Measurements from ENCODE around the gene FHL3.
A peak's percentile ranks its signal among the peaks of the same experiment; 100 is the strongest.

FHL3 gene

GRCh38 chr1:38005195-38006007, at the start of gene FHL3:
Gene FHL3 (minus strand): TSS chr1:38005514. CDS start chr1:37999412, 6,102 bp downstream.
- Mint-ChIP-seq H3K27ac (peak within 1 kb of the TSS; percentile 83), H3K4me1 (peaks cover 41% of the 10 kb centered on the region), H3K4me3 (peak within 1 kb of the TSS; percentile 75), H3K9me3 (no peaks in the 10 kb centered on the region), H3K27me3 (peaks cover 24% of the 10 kb centered on the region), H3K36me3 (no peaks in the 10 kb centered on the region)
- CTCF ChIA-PET: no interaction called here
- peak; percentile 67 for DNase-seq

GRCh38 chr1:38053416-38054091, 48.2 kb upstream of the FHL3 start:
- Mint-ChIP-seq H3K27me3 (peaks cover 59% of the 10 kb centered on the region), H3K27ac (no peak overlapping the region), H3K4me1 (no peaks in the 10 kb centered on the region), H3K4me3 (no peak overlapping the region), H3K36me3 (no peaks in the 10 kb centered on the region), H3K9me3 (no peaks in the 10 kb centered on the region)
- CTCF ChIA-PET: no interaction called here
- DNase-seq: no peak

- Mint-ChIP-seq H3K4me3 (no peak overlapping the region), H3K4me1 (no peaks in the 10 kb centered on the region), H3K36me3 (no peaks in the 10 kb centered on the region), H3K27me3 (peaks cover 63% of the 10 kb centered on the region), H3K9me3 (no peaks in the 10 kb centered on the region), H3K27ac (no peak overlapping the region)
- CTCF ChIA-PET: no interaction called here
- DNase-seq: no peak
Observed at GRCh38 chr1:38052750-38053415, 47.6 kb upstream of the FHL3 start.

GRCh38 chr1:38051079-38051543, 45.8 kb upstream of the FHL3 start:
- Mint-ChIP-seq H3K27ac (no peak overlapping the region), H3K36me3 (no peaks in the 10 kb centered on the region), H3K27me3 (peaks cover 81% of the 10 kb centered on the region), H3K9me3 (no peaks in the 10 kb centered on the region), H3K4me1 (no peaks in the 10 kb centered on the region), H3K4me3 (no peak overlapping the region)
- no peak for DNase-seq
- CTCF ChIA-PET: no interaction called here

- peaks cover 80% of the 10 kb centered on the region for H3K27me3 Mint-ChIP-seq
- no peak for DNase-seq
Observed at GRCh38 chr1:38050397-38051078, 45.2 kb upstream of the FHL3 start.

GRCh38 chr1:38047603-38048141, 42.4 kb upstream of the FHL3 start:
- Mint-ChIP-seq H3K4me3 (peak overlapping the region; percentile 69), H3K4me1 (peaks cover 9% of the 10 kb centered on the region), H3K27ac (no peak overlapping the region), H3K27me3 (peaks cover 85% of the 10 kb centered on the region), H3K36me3 (no peaks in the 10 kb centered on the region), H3K9me3 (no peaks in the 10 kb centered on the region)
- CTCF ChIA-PET: interaction anchor here (1.2 kb wide), 1 partner anchor 24 kb away, joined by 3 read pairs; no protein-coding TSS in a partner anchor
- DNase-seq: no peak

More at GRCh38 chr1:38050397-38051078, 45.2 kb upstream of the FHL3 start:
- Mint-ChIP-seq H3K4me1 (peaks cover 1% of the 10 kb centered on the region), H3K9me3 (no peaks in the 10 kb centered on the region), H3K4me3 (no peak overlapping the region), H3K36me3 (no peaks in the 10 kb centered on the region), H3K27ac (no peak overlapping the region)
- CTCF ChIA-PET: no interaction called here

GRCh38 chr1:38046884-38047602, 41.7 kb upstream of the FHL3 start:
- Mint-ChIP-seq H3K4me3 (peak overlapping the region; percentile 69), H3K36me3 (no peaks in the 10 kb centered on the region), H3K27ac (no peak overlapping the region), H3K27me3 (peaks cover 90% of the 10 kb centered on the region), H3K4me1 (peaks cover 9% of the 10 kb centered on the region), H3K9me3 (no peaks in the 10 kb centered on the region)
- peak; percentile 83 for DNase-seq
- CTCF ChIA-PET: interaction anchor here (1.2 kb wide), 1 partner anchor 25 kb away, joined by 3 read pairs; no protein-coding TSS in a partner anchor

- H3K9me3 Mint-ChIP-seq: no peaks in the 10 kb centered on the region
- H3K27me3 Mint-ChIP-seq: peaks cover 90% of the 10 kb centered on the region
Observed at GRCh38 chr1:38046333-38046883, 41.1 kb upstream of the FHL3 start, which contains the start of gene POU3F1. Gene POU3F1 (minus strand): TSS chr1:38046793. CDS start chr1:38046743, 50 bp downstream.

GRCh38 chr1:38045401-38046332, 40.4 kb upstream of the FHL3 start:
- DNase-seq: no peak
- Mint-ChIP-seq H3K4me3 (peak overlapping the region; percentile 31), H3K27ac (no peak overlapping the region), H3K4me1 (peaks cover 9% of the 10 kb centered on the region), H3K27me3 (peaks cover 91% of the 10 kb centered on the region), H3K9me3 (no peaks in the 10 kb centered on the region), H3K36me3 (no peaks in the 10 kb centered on the region)
- CTCF ChIA-PET: no interaction called here

More at GRCh38 chr1:38046333-38046883, 41.1 kb upstream of the FHL3 start, which contains the start of gene POU3F1:
- no peak within 1 kb of the TSS for H3K27ac Mint-ChIP-seq
- CTCF ChIA-PET: no interaction called here
- H3K36me3 Mint-ChIP-seq: no peaks in the 10 kb centered on the region
- peaks cover 9% of the 10 kb centered on the region for H3K4me1 Mint-ChIP-seq
- H3K4me3 Mint-ChIP-seq: peak within 1 kb of the TSS; percentile 69
- DNase-seq: peak; percentile 43

- peaks cover 9% of the 10 kb centered on the region for H3K4me1 Mint-ChIP-seq
- no peaks in the 10 kb centered on the region for H3K9me3 Mint-ChIP-seq
- no peak for DNase-seq
- CTCF ChIA-PET: no interaction called here
- H3K36me3 Mint-ChIP-seq: no peaks in the 10 kb centered on the region
- peak overlapping the region; percentile 69 for H3K27ac Mint-ChIP-seq
- H3K4me3 Mint-ChIP-seq: peak overlapping the region; percentile 48
- peaks cover 95% of the 10 kb centered on the region for H3K27me3 Mint-ChIP-seq
Observed at GRCh38 chr1:38044221-38045215, 39.2 kb upstream of the FHL3 start.

GRCh38 chr1:38043036-38043747, 37.9 kb upstream of the FHL3 start:
- CTCF ChIA-PET: interaction anchor here (1.3 kb wide), 1 partner anchor 29 kb away, joined by 3 read pairs; no protein-coding TSS in a partner anchor
- DNase-seq: no peak
- Mint-ChIP-seq H3K27me3 (peaks cover 95% of the 10 kb centered on the region), H3K4me3 (no peak overlapping the region), H3K27ac (no peak overlapping the region), H3K4me1 (peaks cover 9% of the 10 kb centered on the region), H3K9me3 (no peaks in the 10 kb centered on the region), H3K36me3 (no peaks in the 10 kb centered on the region)

Measured in activated naive CD4-positive, alpha-beta T cell treated with anti-CD3 and anti-CD28 coated beads, Interleukin-2, amount 10 ng/mL, durations not matched to agents 7 days and 5 days (primary cell).